GM19467 (cell line): ENCODE data around the gene PRL.

Experiments
- ATAC-seq: cut with Tn5 transposase; IDR thresholded peaks from one replicate; pipeline ENCODE4 v1.9.1; 2021; ENCODE audit warnings: mild to moderate bottlenecking, moderate library complexity; ENCODE audit not compliant: unreplicated experiment

The PRL gene

DNA sequence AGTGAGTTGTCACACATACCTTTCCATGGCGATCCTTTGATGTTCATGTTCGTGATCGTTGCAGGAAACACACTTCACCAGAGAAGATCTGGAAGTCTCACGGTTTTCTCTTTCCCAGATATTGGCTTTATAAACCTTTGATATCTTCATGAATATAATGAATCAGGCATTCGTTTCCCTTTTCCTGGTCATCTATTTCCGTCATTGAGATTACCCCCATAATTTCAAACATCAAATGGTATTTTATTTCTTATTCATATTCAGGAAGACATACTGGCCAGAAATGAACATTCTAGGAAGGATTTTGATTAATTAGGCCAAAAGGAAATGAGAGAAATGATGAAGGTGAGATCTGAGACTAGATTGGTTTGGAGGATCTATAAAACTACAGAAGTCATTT is at the start of gene PRL:
Gene PRL (minus strand): TSS at position 101 of the 400 bp plus-strand sequence. CDS start 54 bp downstream, at position 47.
- ATAC-seq = no peak

DNA sequence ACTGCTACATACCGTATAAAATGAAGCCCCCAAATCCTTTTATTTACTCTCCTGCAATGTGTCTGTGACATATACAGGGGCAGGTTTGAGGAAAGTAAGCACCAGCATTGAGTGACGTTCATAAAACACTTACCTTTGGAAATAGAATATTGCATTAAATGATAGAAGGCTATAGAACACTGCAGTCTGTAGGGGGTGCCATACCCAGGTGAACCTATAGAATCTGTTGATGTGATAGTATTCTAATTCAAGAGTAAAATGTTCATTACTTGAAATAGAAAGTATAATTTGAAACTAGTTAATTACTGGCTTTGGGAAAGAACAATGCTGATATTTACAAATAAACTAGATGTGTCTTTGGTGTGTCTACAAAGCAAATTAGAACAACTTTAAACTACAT is 47.0 kb upstream of the PRL start:
- ATAC-seq = no peak

DNA sequence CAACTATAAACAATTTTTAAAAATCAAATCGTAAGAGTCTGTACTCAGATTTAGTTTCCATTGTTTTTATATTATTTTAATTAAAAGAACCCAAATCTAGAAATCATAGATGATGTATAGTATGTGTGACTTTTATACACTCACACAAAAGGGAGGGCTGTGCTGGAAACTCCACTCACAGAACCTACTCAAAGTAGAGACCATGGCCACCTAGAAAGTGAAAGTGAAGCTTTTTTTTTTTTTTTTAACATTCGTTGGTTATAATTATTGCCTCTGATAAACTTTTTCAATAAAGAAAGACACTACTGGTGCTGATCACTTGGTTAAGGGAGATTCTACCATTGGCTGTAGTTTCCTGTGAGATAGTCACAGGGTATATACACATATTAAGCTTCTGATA is 37.9 kb upstream of the PRL start:
- ATAC-seq = no peak

DNA sequence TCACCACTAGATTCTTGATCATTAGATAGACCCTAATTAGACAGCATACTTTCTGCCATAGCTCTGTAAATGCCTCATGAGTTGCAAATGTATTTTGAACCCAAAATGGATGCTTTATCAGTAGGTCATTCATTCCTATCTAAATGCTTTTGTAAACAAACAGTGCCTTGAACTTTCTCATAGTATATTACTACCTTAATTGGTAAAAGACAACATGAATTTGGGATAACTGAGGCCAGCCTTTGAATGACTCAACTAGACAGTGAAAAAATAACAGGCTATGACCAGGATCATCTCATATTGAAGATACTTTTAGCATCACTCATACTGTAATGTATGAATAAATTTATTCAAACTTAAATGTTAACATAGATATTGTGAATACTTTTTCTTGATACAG is 37.0 kb upstream of the PRL start:
- ATAC-seq = no peak

DNA sequence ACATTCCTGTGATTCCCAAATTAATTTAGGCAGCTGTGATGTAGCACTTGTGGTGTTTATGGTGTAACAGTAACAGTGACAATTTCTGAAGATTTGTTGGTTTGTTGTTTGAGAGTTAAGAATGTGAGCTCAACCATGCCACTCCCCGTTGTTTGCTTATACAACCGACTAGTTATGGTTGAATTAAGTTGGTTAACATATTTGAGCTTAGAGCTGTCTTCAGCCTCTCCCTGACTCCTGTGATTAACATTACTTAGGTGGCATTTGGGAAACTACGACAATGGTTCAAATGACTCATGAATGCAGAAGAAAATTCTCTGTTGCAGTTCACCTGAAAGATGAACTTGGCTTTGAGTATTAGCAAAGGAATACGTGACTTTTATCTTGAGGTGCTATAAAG is 35.9 kb upstream of the PRL start:
- ATAC-seq = no peak

DNA sequence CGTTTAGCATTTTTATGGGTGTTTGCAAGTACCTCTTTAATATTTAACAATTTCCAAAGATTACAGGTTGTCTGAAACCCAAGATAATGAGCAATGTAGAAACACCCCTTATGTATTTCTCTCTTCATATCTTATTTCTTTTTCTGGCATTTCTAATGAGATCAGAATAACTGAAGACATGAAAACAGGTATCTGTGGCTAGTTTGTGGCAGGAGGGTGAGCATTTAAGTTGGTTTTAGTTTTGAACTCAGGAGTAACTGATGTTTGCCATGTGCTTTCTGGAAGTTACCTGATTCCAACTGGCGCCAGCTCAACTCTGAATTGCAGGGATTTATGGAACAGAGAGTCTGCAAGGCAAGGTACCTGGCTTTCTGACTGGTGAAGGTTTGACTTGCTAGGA is 35.4 kb upstream of the PRL start:
- no peak for ATAC-seq

DNA sequence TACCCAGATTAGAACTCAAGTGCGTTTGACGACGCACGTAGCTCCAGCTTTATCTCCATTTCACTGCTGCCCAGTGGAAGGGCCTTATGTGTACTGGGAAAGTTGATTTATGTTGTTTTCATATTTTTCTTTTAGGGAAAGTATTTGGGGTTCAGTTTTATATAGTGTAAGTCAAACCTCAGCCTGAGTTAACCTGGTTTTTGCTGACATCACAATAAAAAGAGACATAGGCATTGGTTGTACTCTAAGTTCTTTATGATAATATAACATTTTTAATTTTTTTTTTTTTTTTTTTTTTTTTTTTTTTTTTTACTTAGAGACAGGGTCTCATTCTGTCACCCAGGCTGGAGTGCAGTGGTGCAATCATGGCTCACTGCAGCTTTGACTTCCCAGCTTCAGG is 34.1 kb upstream of the PRL start:
- no peak for ATAC-seq

DNA sequence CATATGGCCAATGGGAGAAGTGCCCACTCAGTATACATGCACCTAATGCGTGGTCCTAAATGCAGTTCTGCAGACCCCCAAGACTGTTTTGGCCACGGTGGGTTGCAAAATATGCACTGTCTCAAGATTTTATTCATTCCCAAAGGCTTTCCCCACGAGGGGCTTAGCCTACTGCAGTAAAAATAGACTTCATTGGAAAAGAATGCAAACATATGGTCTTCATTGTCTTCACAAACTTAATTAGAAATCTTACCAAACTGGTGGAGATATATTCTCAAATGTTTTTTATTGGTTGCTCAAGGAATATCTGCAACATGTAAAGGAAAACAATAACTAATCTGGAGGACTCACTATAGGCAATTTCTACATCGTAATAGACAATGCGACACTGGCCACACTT is 31.6 kb upstream of the PRL start:
- no peak for ATAC-seq

DNA sequence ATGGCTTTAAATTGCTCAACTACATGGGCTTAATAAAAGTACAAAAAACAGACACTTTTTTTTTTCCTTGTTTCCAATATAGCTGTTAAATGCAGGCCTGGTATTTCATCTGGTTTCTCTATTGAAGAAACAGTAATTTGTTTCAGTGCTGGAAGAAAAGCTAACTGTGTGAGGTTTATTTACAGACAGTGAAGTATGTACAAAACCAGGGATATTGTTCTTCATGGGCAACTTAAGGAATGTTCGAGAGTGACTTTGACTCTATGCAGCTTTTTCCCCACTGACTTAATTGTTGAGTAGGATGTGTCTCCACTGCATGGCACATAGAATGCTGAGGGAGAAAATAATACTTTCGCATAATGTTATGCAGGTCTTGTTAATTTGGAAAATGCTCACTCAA is 31.0 kb upstream of the PRL start:
- no peak for ATAC-seq

DNA sequence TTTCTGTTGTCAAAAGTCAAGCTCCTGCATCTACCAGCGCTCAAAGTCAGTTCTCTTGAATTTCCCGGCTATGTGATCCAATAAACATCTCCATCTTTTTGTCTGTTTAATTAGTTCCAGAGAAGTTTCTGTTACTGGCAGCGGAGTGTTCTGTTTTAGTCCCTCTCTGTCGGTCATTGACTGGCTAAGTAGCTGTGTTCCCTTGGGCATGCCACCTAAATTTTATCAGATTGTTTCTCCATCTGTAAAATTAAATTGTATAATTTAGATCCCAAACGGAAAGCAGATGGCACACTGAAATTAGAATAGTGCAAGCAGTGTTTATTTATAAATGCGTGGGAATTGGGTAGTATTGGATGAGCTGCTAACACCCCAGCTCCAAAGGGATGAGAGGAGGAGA is 29.7 kb upstream of the PRL start:
- ATAC-seq = no peak

DNA sequence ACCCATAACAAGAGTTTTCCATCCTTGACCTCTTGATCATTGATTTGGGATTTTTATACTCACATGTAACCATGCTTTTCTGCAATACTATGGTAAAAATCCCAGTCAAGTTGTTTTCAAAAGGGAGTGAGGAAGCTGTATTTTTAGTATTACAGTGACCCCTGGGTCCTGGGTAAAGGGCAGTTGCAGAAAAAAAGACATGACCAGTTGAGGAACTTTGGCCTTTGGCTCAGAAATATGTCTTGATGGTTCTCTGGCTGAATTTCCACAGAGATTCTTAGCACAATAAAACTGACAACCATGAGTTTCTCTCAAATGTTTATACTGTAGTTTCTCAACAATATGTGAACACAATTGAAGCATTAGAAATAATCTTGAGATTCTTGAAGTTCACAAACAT is 28.6 kb upstream of the PRL start:
- ATAC-seq = no peak

DNA sequence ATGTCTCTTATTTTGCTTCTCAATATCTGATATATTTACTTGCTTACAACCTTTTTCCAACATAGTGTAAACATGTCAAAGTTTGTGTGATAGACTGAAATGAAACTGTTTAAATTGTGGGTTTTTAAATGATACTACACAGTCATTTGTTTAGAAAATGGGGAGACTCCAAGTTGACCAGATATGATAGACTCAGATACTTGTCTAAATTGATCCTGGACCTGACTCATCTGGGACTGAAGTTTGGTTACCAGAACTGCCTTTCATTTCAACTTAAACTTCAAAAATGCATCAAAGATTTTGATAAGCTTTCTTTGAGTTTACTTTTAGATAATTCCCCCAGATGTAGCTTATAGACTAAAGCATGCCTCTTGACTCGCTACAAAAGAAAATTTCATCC is 27.0 kb upstream of the PRL start:
- ATAC-seq = no peak

DNA sequence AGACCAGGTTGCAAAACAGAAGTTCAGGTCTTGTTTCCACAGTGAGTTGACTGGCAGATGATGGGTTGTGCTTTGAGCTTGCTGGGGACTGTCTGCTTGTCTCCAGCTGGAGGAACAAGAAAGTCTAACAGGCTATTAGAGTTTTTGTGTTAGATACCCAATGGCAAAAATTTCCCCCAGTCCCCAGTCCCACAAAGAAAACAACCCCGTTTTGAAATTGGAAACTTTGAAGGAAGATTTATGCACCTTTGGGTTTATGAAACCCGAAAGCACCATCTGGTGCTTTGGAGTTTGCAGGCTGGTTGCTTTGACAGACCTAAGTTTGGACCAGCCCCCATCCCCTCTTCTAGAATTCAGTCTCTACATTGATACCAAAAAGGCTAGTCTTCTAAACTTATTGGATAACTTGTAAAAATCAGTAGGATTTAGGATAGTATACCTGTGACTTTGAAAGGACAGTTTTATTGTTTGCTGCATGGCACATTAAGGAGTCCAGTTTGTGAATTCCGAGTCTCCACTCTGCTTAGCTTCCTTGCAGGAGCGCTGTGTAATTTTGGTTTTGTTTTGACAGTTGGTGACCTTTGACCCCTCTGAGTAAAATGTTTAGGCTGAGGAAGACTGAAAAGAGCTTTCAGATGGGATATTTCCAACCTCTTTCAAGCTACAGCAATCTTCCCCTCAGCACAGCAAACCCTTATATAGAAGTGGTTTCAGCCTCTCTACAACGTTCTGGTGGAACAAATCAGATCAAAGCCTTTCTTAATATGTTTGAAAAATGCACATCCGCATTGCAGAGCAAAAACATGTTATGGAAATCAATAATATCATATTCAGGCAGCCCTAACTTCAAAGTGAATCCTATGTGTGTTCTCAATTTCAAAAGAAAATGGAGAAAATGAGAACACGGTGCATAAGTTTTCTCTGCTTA is 25.5 kb upstream of the PRL start:
- no peak for ATAC-seq

DNA sequence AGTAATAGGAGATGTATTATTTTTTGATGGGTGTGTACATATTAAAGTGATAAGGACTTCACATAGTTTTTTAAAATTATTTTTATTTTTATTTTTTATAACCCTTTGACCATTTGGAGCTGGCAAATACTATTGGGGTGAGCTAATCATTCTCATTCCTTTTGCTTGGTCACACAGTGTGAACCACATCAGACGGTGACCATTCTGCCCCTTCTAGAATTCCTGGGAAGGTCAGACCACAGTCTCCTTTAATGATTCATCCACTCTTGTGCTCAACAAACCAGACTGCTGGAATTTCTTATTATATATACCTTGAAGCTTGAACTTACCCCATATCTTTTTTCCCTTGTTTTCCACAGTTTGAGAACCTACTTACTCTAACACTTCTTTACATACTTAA is 23.9 kb upstream of the PRL start:
- ATAC-seq = no peak

DNA sequence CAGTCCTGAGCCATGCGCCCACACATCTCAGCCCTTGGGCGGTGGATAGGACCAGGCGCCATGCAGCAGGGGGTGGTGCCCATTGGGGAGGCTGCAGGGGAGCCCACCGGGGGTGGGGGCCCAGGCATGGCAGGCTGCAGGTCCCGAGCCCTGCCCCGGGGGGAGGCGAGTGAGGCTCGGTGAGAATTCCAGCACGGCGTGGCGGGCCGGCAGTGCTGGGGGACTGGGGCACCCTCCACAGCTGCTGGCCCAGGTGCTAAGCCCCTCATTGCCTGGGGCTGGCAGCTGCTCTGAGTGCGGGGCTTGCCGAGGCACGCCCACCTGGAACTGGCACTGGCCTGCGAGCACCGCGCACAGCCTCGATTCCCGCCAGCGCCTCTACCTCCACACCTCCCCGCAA is 21.6 kb upstream of the PRL start:
- no peak for ATAC-seq

DNA sequence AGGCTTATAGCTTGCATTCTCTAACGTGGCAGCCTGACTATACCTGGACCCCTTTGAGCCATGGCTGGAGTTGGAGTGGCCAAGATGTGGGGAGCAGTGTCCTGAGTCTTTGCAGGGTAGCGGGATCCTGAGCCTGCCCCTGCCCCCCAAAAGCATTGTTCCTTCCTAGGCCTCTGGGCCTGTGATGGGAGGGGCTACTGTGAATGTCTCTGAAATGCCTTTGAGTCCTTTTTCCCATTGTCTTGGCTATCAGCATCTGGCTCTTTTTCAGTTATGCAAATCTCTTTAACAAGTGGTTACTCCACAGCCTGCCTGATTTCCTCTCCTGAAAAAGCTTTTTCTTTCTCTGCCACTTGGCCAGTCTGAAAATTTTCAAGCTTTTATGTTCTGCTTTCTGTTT is 17.0 kb upstream of the PRL start:
- no peak for ATAC-seq

DNA sequence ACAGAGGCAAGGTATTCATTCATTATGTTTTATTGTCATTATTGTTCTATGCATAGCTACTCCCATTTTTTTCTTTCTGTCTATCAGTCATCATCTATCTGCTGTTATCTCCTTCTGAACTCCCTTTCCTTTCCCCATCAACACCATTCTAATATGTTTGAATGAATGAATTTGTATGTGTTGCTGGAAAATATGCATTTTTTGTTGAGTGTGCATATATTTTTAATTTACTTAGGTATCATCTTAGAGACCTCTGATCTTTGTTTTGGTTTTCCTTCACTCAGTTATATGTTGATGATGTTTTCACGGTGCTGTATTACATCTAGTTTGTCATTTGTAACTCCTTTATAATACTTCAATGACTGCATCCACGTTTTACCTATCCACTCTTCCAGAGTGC is 12.1 kb upstream of the PRL start:
- no peak for ATAC-seq

DNA sequence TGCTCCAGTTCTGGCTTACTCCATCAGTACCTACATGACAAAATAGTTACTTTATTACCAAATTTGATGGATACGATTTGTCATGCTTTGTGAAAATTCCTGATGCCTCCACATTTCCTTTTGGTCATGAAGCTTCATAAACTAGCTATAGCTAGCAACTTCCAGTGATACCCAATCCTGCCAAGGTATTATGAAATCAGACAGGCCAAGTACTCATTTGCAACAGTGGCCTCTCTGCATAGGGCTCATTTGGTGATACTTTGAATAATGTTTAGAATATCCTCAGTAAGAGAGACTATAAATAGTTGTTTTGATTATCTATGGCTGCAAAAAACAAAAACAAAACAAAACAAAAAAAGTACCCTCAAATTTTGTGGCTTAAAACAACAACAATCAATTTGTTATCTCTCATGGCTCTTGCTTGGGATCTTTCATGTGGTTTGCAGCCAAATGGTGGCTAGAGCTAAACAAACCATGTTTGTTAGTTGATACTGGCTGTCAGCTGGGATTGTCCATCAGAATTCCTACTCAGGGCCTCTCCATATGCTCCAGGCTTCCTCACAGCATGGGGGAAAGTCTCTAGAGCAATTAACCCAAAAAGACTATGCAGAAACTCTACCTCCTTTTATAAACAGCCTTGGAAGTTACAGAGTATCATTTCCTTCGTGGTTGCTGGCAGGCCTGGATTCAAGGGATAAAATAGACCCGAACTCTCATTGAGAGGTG is 10.1 kb upstream of the PRL start:
- no peak for ATAC-seq

DNA sequence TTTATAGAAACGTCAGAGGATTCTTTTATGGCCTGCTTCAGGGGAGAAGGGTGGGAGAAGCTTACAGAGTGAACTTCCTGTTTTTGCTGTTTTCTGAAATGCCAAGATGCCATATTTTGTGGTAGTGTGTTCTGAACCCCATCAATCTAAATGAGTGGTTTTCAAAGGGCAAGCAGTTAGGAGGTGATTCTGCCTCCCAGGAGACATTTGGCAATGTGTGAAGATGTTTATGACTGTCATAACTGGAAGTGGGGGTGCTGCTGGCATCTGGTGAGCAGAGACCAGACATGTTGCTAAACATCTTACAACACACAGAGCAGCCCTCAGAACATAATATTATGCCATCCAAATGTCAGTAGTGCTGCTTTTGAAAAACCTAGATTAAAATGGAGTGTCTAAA is 6.0 kb upstream of the PRL start:
- ATAC-seq = no peak

DNA sequence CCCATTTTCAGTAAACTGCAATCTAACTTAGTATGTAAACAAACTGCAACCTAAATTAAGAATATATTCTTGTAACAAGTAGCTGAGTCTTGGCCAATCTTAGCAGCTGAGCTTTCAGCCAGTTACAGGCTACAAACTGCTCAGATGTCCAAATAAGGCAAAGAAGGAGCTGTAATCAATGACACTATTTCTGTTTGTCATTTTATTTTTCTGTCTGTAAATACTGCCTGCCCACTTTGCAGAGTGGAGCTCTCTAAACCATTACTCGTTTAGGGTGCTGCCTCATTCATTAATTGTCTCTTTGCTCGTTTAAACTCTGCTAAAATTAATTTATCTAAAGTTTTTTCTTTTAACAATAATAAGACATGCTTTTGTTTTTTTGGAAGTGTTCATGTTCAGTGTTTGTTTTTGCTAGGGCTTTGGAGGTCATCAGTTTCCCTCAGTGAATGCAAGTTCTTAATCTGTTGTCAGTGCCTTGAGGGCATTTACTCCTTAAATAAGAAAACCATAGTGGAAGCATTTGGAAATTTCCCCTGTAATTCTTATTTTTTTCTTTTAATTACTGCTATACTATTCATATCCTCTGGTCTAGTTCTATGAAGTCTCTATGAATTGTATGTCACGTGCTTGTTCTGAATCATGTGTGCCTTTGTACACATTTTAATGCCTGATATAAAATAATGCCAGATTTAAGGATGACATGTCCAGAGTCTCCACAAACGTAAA is 3.6 kb upstream of the PRL start:
- no peak for ATAC-seq

DNA sequence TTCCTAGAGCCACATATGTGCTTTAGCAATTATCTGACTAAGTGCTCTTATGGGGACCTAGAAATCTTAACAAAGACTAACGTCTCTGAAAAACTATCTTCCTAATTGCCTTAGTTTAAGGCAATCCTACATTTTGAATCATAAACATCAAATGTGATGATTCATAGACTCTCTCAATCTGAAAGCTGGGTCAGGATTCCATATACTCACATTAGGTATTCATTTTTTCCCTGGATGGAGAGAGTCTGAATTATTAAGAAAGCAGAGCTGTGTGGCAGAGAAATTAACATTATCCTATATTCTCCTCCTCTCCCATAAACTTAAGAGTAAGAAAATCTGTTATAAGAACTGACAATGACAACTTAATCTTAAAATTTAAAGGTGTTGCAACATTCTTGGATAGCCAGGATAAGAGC is 1.6 kb upstream of the PRL start:
- ATAC-seq = no peak

DNA sequence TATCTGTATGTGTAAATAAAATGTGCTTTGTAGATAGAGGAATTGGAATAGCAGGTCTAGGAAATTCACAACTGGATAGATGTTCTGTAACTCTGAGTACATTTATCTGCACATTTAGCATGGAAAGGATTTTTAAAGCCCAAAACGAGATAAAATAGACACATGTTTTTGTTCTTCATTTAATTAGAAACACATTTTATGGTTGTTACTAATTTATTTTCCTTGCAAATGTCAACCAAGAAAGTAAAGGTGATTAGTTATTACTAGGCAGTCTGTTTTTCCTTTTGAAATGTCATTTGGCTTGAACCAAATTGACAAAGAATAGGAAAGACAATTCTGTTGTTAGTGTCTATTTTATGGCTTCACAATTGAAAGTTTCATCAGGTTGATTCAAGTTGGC is 769 bp downstream of the PRL start:
- no peak for ATAC-seq
